NCI-H1092 (cell line): Measurements from ENCODE around the gene CYSRT1.

ENCODE experiments used
- DNase-seq: peaks from one replicate; lab custom pipeline; 2025; lab: John Stamatoyannopoulos, UW

Gene CYSRT1

DNA sequence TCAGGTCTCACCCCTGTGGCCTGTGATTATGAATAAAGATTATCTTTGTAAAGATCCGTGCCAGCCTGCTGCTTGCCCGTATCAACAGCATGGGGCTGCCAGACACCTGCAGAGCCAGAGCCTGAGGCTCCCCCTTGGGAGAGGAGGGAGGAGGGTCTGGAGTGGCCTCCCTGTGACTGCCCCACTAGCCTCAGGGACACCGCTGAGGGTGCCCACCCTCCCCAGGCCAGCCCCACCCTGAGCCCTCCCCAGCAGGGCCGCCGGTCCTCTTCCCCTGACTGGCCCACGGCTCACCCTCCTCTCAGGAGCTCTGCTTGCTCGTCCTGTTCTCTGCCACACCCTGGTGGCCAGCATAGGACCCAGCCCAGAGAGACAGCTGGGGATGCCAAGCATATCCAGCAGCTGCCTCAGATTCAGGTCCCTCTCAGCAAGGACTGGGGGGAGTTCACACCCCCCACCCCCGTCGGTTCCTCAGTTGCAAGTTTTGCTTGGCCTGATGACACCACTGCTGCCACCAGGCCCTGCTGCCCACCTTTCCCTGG is 34.6 kb upstream of the CYSRT1 start:
- DNase-seq: no peak

DNA sequence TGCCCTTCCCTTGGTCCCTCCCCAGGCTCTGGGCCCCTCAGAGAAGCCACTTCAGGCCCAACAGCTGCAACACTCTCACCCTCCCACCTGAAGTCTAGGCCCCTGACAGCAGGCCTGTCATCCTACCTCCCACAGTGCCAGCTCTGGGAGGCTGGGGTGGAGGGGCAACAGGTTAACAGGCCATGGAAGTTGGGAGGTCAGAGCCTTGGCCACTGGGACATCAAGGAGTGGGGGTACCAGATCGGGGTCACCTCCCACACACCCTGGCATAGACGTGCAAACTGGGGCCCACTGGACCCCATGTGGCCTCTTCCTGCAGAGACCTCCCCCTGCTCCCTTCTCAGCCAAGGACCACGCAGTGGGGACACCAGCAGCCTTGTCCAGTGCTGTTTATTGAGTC is 33.7 kb upstream of the CYSRT1 start:
- no peak for DNase-seq

DNA sequence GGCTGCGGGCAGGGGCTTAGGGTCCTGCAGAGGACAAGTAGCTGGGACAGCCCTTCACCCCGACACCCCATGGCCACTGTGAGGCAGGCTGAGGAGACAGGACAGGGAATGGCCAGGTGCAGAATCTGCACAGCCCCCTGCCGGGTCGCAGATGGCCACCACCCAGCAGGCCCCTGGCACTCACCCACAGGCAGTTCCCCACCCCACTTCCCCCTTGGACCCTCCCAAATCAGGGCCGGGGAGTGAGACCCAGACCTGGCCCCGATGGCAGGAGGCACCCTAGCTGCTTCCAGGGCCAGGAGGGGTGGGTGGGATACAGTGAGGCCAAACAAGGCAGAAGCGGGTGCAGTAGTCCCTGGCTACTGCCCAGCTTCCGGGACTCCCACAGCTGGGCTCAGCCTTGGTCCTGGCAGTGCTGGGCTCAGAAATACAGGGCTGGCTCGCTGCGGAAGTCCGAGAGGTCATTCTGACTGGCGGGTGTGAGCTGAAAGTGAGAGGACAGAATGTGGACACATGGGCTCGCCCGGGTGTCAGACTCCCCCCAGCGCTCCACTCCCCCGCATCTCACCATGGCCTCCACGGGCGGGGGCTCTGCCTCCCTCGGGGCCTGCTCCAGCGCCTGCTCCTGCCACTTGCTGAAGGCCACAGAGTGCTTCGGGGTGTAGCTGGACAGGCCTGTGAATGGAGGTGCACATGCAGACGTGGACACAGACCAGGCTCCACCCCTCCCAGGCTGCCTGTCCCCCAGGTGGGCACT is 33.1 kb upstream of the CYSRT1 start:
- no peak for DNase-seq

DNA sequence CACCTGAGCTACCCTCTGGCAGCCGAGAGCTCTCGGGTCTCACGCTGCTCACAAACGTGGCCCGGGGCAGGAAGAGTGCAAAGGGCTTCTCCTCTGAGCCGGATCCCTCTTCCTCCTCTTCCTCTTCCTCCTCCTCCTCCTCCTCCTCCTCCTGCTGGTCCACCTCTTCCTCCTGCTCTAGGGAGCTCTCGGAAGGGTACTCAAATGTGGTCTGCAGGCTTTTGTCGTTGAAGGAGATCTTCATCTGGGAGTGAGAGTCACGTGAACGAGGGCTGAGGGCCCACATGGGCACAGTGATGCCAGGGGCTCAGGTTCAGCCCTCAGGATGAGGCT is 32.6 kb upstream of the CYSRT1 start:
- DNase-seq: no peak

DNA sequence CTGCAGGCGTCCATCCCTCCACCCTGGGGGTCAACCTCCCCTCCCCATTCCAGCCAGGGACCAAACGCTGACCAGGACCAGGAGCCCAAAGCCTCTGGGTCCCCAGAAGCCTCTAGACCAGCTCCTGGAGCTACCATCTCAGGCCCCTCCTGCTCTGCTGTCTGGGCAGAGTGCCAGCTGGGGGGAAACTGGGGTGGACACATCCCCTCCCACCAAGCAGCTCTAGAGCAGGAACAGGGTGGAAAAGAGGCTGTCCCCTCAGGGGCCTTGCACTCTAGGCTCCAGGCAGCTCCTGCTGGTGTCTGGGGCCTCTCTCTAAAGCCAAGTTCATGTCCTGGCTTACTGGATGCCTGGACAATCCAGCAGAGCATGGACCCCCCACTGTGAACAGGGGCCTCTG is 32.1 kb upstream of the CYSRT1 start:
- no peak for DNase-seq

DNA sequence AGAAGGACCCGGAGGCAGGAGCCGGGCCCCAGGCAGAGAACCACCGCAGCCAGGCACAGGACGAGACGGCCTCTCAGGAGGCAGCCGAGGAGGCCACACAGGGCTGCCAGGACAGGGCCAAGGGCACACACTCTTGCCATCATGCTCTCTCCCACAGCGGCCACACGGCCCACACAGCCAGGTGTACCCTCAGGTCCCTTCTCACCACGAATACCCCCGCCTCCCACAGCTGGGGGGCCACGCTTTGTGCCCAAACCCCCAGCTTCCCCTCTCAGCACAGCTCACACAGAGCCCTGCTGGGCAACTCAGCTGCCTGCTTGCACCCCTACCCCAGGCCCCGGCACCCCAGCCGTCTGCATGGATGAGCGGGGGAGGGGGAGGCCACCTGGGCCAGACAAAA is 31.2 kb upstream of the CYSRT1 start:
- no peak for DNase-seq

DNA sequence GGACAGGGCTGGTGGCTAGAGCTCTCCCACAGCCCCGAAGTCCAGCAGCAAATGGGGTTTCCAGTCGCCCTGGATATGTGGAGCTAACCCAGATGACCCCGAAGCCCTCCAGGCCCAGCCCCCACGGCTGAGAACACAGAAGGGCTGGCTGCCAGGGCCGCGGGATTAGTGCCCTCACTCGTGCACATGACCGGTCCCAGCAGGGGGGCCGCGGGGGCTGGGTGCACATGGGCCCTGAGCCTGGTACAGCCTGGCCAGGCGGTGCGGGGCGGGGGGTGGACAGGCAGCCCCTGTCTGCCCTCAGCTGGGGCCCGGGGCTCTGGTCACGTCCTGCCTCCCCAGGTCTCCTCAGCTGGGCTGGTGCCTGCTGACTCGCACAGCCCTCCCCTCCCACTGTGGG is 30.6 kb upstream of the CYSRT1 start:
- no peak for DNase-seq

DNA sequence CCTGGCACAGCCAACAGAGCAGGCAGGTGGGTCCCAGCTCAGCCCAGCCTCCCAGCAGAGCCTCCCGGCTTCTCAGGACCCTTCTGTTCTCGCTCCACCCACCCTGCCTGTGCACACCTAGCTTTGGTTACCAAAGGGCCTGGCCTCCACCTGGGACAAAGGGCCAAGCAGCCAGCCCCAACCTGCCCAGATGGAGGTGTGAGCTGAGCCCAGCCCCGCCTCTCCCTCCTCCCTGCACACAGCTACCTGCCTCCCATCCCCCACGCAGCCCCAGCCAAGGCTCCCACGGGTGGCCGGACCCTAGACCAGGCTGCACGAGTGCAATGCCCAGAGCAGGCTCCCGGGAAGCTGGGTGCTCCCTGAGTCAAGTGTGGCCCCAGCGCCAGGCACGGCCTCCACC is 30.1 kb upstream of the CYSRT1 start:
- DNase-seq: no peak

DNA sequence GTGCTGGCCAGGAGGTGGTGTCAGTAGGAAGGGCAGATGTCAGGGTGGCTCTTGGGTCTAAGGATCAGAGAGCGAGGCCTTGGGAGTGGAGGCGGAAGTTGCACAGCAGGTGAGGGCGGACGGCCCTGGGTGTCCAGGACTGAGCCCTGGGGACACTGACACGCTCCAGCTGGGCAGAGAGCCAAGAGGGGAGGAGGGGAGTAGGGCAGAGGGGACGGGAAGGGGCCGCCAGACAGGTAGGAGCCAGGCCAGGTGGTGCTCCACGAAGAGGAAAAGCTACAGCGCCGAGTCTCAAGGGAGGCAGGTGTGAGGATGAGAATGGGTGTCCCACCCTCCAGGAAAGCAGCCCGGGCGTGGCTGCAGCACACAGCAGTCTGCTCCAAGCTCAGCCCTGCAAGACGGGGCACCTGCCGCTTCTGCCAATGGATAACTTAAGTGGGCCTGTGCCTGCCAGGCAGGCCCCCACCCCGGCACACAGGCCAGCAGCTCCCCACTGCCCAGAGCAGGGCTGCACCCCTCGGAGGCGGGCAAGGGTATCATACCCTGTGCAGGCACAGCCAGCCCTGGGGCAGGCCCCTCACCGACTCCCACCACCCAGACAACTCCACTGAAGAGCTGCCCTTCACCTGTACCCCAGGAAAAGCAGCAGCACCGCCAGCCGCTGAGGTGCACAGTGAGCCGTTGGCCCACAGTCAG is 29.3 kb upstream of the CYSRT1 start:
- DNase-seq: peak; percentile 49

DNA sequence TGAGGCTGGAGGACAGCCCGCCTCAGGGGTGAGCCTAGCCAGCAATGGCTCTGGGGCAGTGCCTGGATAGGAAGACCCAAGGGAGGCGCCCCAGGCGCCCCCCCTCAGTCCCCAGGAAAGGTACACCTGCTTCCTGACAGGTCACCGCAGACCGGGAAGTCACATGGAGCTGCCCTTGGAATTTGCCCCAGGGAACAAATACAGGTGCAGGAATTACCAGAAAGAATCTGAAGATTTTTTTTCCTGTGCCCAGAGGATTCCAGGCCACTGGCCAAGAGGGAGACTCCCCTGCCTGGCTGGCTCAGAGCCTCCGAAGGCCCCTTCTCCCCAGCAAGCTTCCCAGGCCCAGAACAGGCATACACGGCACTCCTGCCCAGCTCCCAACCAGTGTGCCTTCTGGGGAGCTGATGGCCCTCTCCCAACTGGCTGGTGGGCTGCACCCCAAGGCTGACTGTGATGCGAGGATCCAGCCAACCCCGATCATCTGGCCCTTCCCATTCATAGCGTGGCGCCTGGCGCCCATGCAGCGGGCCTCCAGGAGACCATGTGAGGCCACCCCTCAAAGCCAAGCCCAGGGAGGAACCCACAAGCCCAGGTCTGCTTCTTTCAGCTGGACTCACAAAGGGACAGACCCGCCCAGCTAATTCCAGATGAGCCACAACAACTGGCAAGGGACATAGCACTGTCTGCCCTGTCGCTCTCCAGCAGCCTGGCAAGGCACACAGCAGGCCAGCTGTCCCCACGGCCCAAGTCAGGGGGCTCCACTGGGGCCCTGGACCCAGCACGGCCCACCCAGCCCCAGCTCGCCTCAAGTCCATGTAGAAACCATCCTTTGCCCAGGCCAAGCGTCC is 26.7 kb upstream of the CYSRT1 start:
- DNase-seq: no peak

DNA sequence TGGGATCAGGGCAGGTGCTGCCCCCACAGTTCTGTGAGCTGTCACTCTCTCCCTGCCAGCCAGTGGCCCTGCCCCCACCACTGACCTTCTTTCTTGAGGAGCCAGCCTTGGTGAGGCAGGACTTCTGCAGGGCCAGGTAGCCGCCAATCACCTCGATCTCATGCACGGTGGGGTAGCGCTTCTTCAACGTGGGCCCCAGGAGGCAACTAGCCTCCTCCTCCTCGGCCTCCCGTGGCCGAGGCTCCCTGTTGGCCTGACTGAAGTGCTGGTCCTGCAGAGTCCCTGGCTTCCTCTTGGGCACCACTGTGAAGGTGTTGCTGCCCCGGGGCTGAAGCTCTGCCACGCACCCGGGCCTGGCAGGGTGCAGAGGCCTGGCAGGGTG is 26.1 kb upstream of the CYSRT1 start:
- no peak for DNase-seq

DNA sequence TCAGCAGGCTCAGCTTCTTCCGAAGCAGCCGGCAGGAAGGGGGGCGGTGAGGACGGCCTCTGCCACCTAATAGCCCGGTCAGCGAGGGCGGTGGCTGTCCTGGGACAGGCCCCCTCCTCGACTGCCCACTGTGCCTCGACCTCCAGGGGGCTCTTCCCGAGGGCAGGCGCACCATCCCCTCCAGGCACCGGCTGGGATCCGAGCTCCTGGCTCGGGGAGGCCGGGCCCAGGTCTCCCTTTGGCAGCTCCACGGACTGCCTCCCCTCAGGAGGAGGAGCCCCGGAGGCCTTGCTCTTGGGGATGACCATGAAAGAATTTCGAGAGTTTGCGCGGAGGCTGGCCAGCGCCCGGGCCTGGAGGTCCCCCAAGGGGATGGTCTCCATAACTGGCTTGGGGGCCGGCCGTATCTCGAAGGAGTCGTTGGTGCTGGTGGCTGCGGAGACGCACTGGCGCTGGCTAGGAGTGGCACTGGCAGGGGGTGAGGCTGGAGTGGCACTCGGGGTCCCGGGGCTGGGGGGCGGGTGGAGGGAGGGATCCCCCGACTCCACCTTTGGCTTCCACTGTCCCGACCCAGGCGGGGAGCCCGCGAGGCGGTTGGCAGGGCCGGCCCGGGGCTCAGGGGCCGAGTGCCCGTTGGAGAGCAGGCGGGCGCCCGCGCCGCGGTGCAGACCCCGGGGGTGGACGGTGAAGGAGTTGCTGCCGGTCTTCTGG is 25.4 kb upstream of the CYSRT1 start:
- DNase-seq: no peak

DNA sequence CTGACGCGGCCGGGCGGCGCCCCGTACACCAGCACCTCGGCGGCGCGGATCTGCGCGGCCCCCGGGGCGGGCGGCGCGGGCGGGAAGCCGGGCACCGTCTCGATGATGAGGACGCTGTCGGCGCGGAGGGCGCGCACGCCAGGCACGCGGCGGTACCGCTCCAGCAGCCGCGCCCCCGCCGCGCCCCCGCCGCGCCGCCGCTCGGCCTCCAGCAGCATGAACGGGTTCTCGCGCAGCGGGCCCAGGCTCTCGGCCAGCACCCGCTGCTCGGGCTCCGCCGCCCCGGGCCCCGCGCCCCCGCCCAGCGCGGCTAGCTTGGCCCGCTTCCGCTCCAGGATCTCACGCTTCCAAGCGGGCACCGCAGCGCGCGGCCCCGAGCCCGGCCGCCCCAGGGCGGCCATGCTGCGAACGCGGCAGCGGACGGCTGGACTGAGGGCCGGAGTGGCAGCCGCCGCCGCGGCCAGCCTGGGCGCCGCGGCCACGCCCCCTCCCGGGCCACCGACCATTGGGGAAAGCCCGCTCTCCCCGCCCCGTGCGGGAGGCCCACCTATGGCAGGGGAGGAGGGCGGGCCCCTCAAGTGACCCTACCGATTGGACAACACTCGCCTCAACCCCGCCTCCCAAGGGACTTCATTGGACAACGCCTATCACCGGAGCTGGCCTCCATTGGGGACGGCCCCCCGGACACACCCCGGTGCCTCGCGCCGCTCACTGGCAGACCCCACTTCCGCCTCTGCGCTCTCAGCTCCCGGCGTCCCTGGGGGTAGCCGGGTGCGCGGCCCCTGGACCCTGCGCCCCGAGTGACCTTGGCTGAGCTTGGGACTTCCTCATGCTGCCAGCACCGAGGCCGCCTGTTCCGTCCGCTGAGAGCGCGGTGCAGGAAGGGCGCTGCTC is 24.4 kb upstream of the CYSRT1 start, which contains the start of gene TPRN:
TPRN (minus strand) TSS at position 431 of the 894 bp plus-strand sequence; CDS start at position 401, 30 bp downstream.
- DNase-seq: peak; percentile 99

DNA sequence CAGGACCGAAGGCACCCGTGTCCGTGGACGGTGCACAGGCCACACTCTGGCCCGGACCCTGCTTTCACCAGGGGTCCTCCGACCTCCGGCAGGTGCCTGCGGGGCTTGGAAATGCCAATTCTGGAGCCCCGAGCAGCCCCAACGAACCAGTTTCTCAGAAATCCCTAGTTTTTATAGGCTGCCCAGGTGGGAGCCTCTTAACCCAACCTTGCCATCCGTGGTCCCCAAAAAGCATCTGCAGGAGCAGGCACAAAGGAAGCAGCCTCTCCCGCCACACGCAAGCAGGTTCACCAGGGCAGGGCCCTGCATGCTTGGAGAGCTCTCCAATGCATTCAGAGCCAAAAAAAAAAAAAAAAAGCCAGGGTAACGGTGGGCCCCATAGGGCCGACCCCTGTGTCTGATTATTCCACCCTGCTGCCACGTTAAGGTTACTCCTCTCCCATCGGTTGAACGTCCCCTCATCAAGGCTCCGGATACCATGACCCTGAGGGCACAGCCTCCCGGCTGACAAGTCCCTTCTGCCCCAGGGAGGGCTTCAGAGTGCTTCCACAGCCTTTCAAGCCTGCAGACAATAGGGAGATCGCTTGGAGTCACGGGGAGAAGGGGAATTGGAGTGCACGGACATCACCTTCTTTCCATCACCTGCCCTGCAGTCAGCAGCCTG is 23.6 kb upstream of the CYSRT1 start:
- DNase-seq: no peak

DNA sequence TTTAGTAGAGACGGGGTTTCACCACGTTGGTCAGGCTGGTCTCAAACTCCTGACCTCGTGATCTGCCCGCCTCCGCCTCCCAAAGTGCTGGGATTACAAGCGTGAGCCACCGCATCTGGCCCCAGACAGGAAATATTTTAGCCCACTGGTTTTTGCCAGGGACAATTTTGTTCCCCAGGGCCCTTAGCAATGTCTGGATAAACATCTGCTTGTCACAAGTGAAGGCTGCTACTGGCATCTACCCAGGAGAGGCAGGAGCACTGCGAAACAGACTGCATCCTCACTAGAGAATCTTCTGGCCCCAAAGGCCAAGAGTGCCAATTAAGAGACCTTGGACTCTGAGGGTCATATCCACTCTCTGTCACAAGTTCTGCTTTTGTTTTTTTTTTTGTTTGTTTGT is 22.0 kb upstream of the CYSRT1 start:
- no peak for DNase-seq

DNA sequence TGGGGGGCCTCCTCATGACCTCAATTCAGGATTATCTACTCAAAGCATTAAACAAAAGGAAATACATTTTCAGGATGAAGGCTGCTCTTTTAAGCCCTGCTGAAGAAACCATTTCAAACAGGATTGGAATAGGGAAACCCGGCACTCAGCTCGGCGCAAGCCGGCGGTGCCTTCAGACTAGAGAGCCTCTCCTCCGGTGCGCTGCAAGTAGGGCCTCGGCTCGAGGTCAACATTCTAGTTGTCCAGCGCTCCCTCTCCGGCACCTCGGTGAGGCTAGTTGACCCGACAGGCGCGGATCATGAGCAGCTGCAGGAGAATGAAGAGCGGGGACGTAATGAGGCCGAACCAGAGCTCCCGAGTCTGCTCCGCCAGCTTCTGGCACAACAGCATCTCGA is 20.2 kb upstream of the CYSRT1 start:
- no peak for DNase-seq

DNA sequence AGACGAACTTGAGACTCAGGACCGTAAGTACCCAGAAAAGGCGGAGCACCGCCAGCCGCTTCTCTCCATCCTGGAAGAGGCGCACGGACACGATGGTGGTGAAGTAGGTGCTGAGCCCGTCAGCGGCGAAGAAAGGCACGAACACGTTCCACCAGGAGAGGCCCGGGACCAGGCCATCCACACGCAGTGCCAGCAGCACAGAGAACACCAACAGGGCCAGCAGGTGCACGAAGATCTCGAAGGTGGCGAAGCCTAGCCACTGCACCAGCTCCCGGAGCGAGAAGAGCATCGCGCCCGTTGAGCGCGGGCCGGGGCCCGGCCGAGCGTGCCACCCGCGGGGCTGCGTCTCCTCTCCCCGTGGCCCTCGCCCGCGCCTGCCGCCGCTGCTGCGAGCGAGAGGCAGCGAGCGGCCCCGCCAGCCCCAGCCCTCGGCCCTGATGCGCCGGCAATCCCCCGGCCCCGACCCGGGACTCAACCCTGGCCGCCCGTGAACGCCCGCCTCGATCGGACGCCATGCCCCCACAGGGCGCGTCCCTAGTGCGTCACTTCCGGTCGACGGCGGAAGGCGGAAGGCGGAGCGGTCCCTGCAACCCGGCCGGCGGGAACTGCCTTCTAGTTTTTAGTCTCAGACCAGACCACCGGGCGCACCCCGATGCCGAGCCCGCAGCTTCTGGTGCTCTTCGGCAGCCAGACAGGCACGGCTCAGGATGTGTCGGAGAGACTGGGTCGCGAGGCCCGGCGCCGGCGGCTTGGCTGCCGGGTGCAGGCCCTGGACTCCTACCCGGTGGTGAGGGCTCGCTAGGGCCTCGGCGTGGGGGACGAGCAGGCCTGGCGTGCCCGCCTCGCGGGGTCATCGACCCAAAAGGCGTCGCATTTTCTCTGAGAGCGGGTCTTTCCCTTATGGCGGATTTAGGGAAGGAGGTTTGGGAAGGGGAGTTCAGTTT is 19.6 kb upstream of the CYSRT1 start, which contains the start of the genes NDOR1 and TMEM203:
NDOR1 (plus strand) TSS at position 575 of the 944 bp plus-strand sequence; CDS start at position 653, 78 bp downstream.
TMEM203 (minus strand) TSS at position 523 of the 944 bp plus-strand sequence; CDS start at position 289, 234 bp downstream.
- peak; percentile 78 for DNase-seq

DNA sequence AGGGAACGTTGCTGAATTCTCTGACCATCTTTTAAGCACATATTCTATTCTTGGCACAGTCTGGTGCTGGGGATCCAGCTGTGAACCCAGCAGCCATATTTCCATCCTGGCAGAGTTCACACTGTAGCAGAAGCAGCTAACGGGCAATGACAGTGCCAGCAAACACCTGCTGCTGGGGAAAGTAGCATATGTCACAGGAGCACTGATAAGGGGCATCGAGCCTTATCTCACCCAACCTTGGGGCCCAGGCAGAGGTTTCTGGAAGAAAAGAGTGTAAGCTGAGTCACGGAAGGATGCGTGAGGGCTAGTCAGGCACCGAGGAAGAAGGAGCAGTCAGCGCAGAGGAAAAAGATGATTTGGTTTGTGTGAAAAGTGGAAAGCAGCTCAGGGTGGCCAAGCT is 18.4 kb upstream of the CYSRT1 start:
- no peak for DNase-seq

DNA sequence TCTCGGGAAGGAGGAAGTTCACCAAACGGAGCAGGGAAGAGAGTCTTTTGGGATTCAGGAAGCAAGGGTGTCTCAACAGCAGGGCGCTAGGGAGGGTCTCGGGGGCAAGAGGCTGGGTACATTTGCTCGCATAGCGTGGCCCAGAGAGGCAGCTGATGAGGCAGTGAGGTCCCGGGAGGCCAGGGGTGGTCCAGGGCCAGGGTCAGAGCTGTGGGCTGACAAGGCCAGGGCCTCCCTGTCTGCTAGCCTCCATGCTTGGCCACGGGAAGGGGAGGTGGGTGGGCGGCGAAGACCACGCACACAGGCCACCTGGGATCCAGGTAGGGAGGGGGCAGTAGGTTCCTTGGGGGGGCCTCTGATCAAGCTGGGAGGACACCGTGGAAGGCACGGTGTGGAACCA is 13.4 kb upstream of the CYSRT1 start:
- DNase-seq: no peak
